Thyroid gland (tissue), 4 donors: Measurements from ENCODE around the gene CDCA4. TPM values are rescaled to one million over a fixed set of nuclear protein-coding genes. Genes with fewer than 3 reads are reported as not detected.
A peak's percentile ranks its signal among the peaks of the same experiment; 100 is the strongest.

ENCODE experiments used
- DNase-seq, 2 donors: peaks; one replicate each; pipeline ENCODE4 v3.0.0-alpha.2; 2019
- H3K27ac ChIP-seq, 3 donors: fragments of 200-600 bp; sonication (generic); 1 replicate in 2 of 3; 2 replicates in 1 of 3; pipeline ENCODE4 v1.5.1; 2016 to 2019; ENCODE audit warnings: mild to moderate bottlenecking in 1 of 3, moderate library complexity in 1 of 3
- H3K27me3 ChIP-seq: fragments of 200-600 bp; sonication (generic); one replicate; pipeline ENCODE4 v1.5.1; 2019
- H3K36me3 ChIP-seq, 2 donors: fragments of 200-600 bp; sonication (generic); one replicate each; pipeline ENCODE4 v1.5.1; 2016 to 2019
- H3K4me1 ChIP-seq, 2 donors: fragments of 200-600 bp; sonication (generic); one replicate each; pipeline ENCODE4 v1.5.1; 2017 to 2019
- H3K4me3 ChIP-seq, 3 donors: fragments of 200-600 bp; sonication (generic); replicated peaks in 1 of 3; 1 replicate in 2 of 3; 2 replicates in 1 of 3; pipeline ENCODE4 v1.5.1; 2016; ENCODE audit warnings: mild to moderate bottlenecking in 1 of 3
- H3K9me3 ChIP-seq: fragments of 200-600 bp; sonication (generic); one replicate; pipeline ENCODE4 v1.5.1; 2017
- CTCF ChIP-seq, 6 experiments: fragments of 200-600 bp in 3 of 6; fragments of 450-650 bp in 3 of 6; sonication (generic) in 3 of 6; IDR thresholded peaks; one replicate each; pipeline ENCODE4 v1.5.1; 2016 to 2019; ENCODE audit warnings: antibody characterized with exemption in 6 of 6, mild to moderate bottlenecking in 2 of 6, inconsistent platforms in 1 of 6, moderate library complexity in 1 of 6
- POLR2A ChIP-seq, 2 donors: fragments of 450-650 bp; IDR thresholded peaks; one replicate each; pipeline ENCODE4 v1.6.1; 2017; ENCODE audit warnings: antibody characterized with exemption in 2 of 2, mild to moderate bottlenecking in 2 of 2, moderate library complexity in 1 of 2
- WGBS, 2 donors: methylation state at CpG; one replicate each; pipeline ENCODE4 v1.1.5; 2017; 5-methylcytosine and 5-hydroxymethylcytosine counted together
- intact Hi-C: fragments of 100-400 bp; cut with DNase I; formaldehyde crosslinking; loops from one replicate; pipeline ENCODE4 v1.15.1; 2023
- total RNA-seq, 4 donors: library from RNA; depleted of rRNA; stranded (reverse); fragments of >200 nt; gene quantifications; one replicate each; pipeline ENCODE4 v1.2.3, GENCODE V29; 2016

The CDCA4 gene
- total RNA-seq, 4 donors from 2014 or later: 5.8 to 8.1 (median 7.3) TPM

DNA sequence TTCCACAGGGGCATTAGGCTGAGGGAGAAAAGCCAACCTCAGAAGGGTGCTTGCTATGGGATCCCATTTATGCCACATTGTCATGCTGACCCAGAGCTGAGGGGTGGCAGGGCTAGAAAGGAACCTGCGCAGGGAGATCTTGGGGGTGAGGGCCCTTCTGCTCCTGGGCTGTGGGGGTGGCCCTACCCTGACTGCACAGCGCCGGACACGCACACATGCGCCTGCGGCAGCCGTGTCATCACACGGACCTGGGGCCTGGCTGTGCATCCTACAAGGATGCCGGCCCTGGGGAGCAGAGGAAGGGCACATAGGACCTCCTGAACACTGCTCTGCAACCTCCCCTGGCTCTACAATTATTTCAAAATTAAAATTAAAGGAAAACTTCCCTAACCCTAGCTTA, 6.9 kb downstream of the CDCA4 start:
- no peaks in the 10 kb centered on the region for H3K9me3 ChIP-seq
- H3K4me3 ChIP-seq: no peak overlapping the region
- H3K27ac ChIP-seq: no peak overlapping the region
- H3K36me3 ChIP-seq: peaks cover 8 to 13% of the 10 kb centered on the region in 2 donors
- WGBS, 2 donors: 62 to 94% methylated on average over 9 of the region's 9 CpGs
- no peaks in the 10 kb centered on the region for H3K27me3 ChIP-seq
- intact Hi-C loops: no loop called here
- DNase-seq: no peak
- TF ChIP-seq CTCF (IDR thresholded peaks at IDR 0.05) (no peak), POLR2A (IDR thresholded peaks at IDR 0.05) (no peak)
- peaks cover 17 to 28% of the 10 kb centered on the region in 2 donors for H3K4me1 ChIP-seq

GRCh38 chr14:105013150-105013785, 7.6 kb downstream of the CDCA4 start:
- peaks cover 17 to 26% of the 10 kb centered on the region in 2 donors for H3K4me1 ChIP-seq
- intact Hi-C loops: no loop called here
- no peaks in the 10 kb centered on the region for H3K27me3 ChIP-seq
- peak overlapping the region in 2 of 3 donors; percentile 46 to 62 for H3K27ac ChIP-seq
- peak; percentile 72 to 79 for DNase-seq
- H3K4me3 ChIP-seq: no peak overlapping the region
- H3K36me3 ChIP-seq: peaks cover 8 to 13% of the 10 kb centered on the region in 2 donors
- WGBS, 2 donors: 29 to 41% methylated on average over 8 of the region's 8 CpGs
- TF ChIP-seq POLR2A (IDR thresholded peaks at IDR 0.05) (no peak), CTCF (IDR thresholded peaks at IDR 0.05) (peak in 2 of 6 experiments; percentile 26 to 39)
- no peaks in the 10 kb centered on the region for H3K9me3 ChIP-seq

- DNase-seq: peak; percentile 69 to 73
- Histone ChIP-seq H3K27me3 (no peaks in the 10 kb centered on the region), H3K4me1 (peaks cover 17 to 26% of the 10 kb centered on the region in 2 donors), H3K27ac (peak overlapping the region in 2 of 3 donors; percentile 46 to 62), H3K9me3 (no peaks in the 10 kb centered on the region), H3K4me3 (no peak overlapping the region), H3K36me3 (peaks cover 8 to 13% of the 10 kb centered on the region in 2 donors)
- 37 to 43% methylated on average over 16 to 22 of the region's 23 CpGs for WGBS, 2 donors
- intact Hi-C loops: no loop called here
- TF ChIP-seq CTCF (IDR thresholded peaks at IDR 0.05) (peak in 4 of 6 experiments; percentile 26 to 54 (median 47)), POLR2A (IDR thresholded peaks at IDR 0.05) (no peak)
Measured at GRCh38 chr14:105012171-105012985, 8.5 kb downstream of the CDCA4 start.

- intact Hi-C loops: no loop called here
- H3K4me3 ChIP-seq: no peak overlapping the region
- DNase-seq: no peak
- peaks cover 17 to 26% of the 10 kb centered on the region in 2 donors for H3K4me1 ChIP-seq
- H3K27me3 ChIP-seq: no peaks in the 10 kb centered on the region
- H3K36me3 ChIP-seq: peaks cover 8 to 13% of the 10 kb centered on the region in 2 donors
- TF ChIP-seq POLR2A (IDR thresholded peaks at IDR 0.05) (no peak), CTCF (IDR thresholded peaks at IDR 0.05) (no peak)
- WGBS, 2 donors: 78 to 81% methylated on average over 16 to 22 of the region's 29 CpGs
- H3K9me3 ChIP-seq: no peaks in the 10 kb centered on the region
- peak overlapping the region in 1 of 3 donors; percentile 46 for H3K27ac ChIP-seq
Measured at GRCh38 chr14:105011312-105011990, 9.4 kb downstream of the CDCA4 start.
